DMS79 (cell line): ENCODE data around the gene SRF.
"Not testable (repeated sequence)": the region's sequence is repeated elsewhere in the genome, so short reads cannot be mapped to it uniquely, and the experiment has no call there.

Experiments used
- DNase-seq: peaks from one replicate; lab custom pipeline; 2025; lab: John Stamatoyannopoulos, UW

SRF gene

DNA sequence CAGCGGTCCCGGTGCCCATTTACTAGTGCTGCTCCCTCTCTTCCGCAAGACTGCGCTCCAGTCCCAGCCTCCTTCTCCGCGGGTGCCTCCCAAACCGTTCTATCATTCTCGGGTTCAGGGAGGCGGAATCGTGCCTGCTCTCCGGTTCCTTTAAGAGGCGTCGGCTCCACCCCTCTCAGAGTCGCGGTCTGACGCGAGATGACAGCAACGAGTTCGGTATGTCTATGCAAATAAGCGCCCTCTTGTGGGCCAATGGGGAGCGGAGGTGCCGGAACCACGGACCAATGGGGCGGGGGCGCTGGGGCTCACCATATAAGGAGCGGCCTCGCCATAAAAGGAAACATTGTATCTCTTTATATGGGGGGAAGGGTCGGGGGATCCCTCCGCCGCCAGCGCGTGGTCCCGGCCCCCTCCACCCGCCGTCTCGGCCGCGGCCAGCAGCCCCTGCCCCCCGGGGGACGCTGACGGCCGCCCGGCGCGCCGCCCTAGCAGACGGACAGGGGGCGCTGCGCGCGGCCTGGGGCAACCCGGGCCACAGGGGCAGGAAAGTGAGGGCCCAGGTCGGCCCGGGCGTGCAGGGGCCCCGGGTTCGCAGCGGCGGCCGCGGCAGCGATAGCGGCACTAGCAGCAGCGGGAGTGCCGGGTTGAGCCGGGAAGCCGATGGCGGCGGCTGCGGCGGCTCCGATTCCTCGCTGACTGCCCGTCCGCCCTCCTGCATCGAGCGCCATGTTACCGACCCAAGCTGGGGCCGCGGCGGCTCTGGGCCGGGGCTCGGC is at the start of gene SRF:
SRF (plus strand) TSS at position 339 of the 776 bp plus-strand sequence; CDS start at position 727, 388 bp downstream.
- DNase-seq: peak; percentile 98

DNA sequence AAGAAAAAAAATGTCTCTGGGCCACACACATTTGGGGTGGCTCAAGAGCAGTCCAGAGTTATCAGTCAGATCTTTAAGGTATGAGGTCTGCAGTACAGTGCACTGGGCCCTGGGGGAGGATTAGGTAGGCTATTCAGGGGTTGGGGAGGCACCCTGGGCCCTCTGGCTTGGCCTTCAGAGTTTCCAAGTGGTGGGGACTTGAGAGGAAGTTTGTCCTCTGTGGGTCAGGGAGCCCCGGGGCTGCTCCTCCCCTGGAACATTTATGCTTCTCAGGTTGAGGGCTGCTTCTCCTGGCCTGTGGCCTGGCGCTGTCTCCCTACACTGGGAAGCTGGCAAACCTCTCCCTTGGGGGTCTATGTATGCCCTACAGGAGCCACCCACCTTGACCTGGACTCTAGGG is 48.9 kb upstream of the SRF start:
- no peak for DNase-seq

DNA sequence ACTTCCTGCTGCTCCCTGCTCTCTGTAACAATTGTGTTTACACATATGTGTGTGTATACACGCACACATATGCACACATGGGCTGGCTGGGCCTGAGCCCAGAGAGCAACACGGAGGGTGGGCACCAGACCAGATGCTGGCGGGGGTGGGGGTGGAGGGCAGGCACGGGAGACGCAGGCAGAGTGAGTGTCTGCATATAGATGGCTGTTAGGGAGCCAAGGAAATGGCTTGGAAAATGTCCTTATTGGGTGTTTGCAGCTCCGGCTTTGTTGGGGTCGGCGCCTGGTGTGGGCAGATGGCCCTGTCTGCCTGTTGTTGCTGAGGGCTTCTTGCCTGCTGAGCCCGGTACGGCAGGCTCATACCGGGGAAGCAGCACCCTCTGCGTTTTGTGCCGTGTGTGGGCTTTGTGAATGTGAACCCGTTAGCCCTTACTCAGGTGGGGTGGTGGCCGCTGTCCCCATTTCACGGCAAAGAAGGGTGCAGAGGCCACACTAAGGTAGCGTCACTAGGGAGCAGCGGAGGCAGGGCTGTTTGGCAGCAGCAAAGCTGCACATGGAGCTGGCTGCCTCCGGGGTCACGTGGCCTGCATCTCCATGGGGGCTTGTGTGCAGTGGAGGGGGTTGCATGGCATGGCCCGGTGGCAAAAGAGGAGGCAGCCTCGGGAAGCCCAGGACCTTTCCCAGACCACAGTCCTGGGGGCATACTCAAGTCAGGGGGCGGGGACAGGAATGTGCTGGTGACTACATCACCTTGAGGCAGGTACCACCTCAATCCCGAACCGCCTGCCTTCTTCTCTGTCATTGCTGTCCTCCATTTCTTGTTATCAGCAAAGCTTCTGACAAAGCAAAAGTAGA is 47.4 kb upstream of the SRF start:
- no peak for DNase-seq

DNA sequence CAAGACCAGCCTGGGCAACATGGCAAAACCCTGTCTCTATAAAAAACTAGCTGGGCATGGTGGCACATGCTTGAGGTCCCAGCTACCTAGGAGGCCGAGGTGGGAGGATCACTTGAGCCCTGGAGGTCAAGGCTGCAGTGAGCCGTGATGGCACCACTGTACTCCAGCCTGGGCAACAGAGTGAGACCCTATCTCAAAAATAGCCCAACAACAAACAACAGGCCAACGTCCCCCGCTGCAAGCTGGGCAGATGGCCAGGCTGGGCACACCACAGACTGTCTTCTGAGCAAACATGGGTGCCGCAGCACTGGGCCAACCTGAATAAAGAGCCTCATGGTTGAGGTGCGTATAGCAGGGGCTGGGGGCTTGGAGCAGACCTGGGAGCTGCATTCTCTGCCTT is 46.6 kb upstream of the SRF start:
- no peak for DNase-seq

DNA sequence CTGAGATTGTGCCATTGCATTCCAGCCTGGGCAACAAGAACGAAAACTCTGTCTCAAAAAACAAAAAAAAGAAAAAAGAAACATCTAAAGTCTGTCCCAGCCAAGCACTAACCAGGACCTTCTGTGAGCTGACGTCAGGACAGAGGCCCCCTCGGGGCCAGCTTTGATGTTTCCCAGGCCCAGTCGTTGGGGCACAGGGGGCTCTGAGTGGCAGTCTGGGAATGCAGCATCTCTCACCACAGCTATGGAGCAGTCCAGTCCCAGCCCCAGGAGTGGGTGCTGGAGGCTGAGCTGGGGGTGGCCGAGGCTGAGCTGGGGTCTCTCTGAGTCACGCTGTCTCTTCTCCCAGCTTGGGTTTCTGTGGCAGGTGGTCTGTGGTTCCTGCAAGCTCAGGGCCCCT is 46.0 kb upstream of the SRF start:
- DNase-seq: no peak

DNA sequence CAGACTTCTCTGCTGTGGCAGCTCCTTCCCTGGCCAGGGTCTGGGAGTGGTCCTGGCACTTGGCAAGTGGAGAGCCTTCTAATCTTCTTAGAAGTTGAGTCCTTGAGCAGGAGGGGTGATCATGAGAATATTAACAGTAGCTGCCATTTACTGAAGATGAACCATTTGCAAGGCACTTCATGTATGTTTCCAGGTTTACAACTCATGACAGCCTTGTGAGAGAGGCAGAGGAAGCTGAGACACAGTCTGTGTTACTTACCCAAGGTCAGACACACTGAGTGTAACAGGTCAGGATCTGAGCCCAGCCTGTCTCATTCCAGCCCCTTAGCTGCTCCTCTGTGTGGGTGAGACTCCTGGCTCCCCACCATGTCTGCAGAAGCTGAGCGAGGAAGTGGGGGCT is 45.5 kb upstream of the SRF start:
- DNase-seq: no peak

DNA sequence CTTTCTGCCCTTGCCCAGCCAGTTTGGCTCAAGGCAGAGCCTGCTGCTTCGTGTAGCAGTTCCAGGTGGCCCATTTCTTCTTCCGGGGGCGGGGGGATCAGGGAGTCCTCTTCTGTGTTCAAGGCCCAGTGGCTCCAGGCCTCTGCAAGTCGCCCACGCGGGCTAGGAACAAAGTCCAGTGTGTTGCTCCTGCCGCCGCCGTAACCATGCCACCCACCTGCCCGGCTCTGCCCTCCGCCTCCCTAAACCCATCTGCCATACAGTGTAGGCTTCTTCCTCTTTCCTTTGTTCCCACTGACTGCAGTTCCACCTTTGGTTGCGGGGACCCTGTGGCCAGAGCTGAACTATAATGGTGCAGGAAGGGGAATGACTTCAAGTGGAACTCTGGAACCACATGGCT is 43.9 kb upstream of the SRF start:
- DNase-seq: no peak

DNA sequence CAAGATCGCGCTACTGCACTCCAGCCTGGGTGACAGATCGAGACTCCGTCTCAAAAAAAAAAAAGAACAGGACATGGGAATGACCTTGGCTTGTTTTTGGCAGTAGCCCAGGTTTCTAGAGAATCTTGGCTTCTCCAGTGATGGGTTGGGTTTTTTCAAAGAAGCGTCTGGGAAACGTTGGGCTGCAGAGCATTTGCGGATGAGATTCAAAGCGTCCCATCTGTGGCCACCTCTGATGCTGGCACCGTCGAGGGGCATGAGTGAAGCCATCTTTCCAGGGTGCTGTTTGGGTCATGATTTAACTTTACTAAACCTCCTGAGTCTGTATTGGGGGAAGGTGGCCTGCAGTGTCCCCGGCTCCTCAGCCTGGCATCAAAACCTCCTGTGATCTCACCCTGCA is 43.2 kb upstream of the SRF start:
- DNase-seq: no peak

DNA sequence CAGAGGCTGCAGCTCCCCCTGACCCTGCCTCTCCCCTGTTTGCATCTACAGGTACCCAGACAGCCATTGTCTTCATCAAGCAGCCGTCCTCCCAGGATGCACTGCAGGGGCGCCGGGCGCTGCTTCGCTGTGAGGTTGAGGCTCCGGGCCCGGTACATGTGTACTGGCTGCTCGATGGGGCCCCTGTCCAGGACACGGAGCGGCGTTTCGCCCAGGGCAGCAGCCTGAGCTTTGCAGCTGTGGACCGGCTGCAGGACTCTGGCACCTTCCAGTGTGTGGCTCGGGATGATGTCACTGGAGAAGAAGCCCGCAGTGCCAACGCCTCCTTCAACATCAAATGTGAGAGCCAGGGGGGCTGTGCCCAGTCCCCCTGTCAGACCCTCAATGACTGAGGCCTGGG is 42.1 kb upstream of the SRF start:
- no peak for DNase-seq

DNA sequence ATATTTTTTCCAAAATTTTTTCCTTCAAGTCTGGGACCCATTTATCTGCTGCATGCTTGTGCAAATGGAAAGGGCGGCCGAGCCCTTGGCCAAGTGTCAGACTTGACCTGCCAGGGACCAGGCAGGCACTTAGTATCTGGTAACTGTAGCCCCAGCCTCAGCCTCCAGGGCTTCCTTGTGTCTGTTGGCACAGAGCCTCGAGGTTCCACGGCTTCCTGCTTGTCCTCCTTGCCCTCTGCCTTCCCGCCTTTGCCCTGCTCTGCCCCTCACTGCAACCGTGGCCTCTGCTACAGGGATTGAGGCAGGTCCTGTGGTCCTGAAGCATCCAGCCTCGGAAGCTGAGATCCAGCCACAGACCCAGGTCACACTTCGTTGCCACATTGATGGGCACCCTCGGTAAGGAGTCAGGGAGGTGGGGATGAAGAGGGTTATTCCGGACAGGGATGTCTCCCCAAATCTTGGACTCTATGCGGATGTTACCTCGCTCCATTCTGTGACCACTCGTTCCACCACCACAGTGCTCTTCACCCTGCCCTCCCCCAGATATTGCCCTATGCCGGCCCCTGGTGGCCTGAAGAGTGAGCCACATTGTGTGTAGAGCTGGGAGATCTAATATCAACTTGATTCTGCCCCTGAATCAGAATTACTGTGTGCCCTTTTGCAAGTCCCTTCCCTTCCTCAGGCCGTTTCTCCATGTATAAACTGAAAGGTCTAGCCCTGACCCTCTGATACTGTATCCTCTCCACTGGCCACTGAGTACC is 41.5 kb upstream of the SRF start:
- peak; percentile 23 for DNase-seq

DNA sequence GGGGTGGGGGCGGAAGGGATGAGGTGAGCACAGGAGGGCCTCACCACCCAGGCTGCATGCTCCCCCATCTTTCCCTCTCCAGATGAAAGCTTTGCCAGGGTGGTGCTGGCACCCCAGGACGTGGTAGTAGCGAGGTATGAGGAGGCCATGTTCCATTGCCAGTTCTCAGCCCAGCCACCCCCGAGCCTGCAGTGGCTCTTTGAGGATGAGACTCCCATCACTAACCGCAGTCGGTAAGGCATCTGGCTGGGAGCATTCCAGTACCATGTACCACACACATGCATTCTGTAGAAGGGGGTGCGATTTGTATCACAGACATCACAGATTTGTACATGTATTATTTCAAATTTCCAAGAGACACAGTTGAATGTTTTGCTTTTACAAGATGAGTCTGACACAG is 40.6 kb upstream of the SRF start:
- no peak for DNase-seq

DNA sequence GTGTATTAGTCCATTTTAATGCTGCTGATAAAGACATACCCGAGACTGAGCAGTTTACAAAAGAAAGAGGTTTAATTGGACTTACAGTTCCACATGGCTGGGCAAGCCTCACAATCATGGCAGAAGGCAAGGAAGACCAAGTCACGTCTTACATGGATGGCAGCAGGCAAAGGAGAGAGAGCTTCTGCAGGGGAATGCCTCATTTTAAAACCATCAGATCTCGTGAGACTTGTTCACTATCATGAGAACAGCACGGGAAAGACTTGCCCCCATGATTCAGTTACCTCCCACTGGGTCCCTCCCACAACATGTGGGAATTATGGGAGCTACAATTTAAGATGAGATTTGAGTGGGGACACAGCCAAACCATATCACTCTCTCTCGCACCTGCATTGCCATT is 39.7 kb upstream of the SRF start:
- not testable (repeated sequence) for DNase-seq

DNA sequence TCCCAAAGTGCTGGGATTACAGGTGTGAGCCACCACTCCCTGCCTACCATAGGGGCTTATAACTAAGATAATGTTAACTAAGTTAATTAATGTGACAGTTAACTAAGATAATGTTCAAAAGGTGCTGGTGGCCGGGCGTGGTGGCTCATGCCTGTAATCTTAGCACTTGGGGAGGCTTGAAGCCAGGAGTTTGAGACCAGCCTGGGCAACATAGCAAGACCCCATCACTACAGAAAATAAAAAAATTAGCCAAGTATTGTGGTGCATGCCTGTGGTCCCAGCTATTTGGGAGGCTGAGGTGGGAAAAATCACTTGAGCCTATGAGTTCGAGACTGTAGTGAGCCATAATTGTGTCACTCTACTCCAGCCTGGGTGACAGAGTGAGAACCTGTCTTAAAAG is 32.8 kb upstream of the SRF start:
- DNase-seq: no peak

DNA sequence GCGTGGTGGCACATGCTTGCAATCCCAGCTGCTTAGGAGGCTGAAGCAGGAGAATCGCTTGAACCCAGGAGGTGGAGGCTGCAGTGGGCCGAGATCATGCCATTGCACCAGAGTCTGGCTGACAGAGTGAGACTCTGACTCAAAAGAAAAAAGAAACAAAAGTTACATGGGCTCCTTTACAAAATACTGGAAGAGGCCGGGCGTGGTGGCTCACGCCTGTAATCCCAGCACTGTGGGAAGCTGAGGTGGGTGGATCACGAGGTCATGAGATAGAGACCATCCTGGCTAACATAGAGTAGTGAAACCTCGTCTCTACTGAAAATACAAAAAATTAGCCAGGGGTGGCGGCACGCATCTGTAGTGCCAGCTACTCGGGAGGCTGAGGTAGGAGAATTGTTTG is 31.1 kb upstream of the SRF start:
- not testable (repeated sequence) for DNase-seq

DNA sequence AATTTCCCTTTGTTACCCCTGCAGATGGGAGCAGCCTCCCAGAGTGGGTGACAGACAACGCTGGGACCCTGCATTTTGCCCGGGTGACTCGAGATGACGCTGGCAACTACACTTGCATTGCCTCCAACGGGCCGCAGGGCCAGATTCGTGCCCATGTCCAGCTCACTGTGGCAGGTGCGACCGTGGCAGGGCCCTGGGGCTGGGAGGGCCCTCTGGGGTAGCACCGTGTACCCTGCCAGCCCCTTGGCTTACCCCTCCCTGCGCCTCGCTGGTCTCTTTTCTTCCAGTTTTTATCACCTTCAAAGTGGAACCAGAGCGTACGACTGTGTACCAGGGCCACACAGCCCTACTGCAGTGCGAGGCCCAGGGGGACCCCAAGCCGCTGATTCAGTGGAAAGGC is 29.4 kb upstream of the SRF start:
- DNase-seq: no peak

DNA sequence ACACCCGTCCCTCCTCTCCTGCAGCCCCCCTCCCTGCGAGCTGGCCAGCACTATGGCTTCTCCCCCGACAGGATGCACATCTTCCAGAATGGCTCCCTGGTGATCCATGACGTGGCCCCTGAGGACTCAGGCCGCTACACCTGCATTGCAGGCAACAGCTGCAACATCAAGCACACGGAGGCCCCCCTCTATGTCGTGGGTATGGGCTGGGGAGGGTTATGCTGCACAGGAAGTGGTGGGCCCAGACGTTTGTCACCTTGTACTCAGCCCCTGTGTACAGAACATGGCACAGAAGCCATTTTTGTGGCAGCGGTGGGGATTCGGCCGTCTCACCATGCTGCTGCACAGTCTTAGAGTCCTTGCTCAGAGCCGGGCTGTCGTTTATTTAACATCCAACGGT is 29.0 kb upstream of the SRF start:
- DNase-seq: no peak

DNA sequence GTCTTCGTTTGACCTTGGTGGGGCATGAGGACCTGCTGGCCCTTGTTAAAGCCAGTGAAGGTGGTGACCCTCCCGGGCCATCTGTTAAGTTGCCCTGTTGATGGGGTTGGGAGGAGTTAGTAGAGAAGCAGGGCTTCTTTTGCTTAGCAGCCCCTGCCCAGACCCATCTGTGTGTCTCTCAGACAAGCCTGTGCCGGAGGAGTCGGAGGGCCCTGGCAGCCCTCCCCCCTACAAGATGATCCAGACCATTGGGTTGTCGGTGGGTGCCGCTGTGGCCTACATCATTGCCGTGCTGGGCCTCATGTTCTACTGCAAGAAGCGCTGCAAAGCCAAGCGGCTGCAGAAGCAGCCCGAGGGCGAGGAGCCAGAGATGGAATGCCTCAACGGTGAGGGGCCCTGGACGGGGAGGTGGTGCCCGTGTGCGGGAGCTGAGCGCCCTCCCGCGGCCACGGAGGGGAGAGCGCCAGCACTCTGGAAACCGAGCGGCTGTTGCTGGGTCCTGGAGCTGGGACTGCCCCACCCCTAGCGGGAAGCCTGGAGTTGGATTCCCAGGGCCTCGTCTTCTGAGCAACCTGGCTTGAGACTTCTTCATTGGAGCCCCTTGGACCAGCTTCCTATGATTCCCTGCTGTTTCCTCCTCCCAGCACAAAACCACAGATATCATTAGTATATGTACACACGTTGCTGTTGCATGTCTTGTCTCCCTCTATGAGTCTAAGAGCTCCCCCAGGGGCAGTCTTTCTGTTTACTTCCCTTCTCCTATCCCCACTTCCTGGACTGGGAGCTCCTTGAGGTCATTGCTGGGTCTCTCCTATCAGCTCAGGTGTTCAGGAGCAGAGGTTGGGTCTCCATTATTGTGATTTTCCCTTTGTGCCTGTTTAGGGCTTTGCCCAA is 27.6 kb upstream of the SRF start:
- no peak for DNase-seq

DNA sequence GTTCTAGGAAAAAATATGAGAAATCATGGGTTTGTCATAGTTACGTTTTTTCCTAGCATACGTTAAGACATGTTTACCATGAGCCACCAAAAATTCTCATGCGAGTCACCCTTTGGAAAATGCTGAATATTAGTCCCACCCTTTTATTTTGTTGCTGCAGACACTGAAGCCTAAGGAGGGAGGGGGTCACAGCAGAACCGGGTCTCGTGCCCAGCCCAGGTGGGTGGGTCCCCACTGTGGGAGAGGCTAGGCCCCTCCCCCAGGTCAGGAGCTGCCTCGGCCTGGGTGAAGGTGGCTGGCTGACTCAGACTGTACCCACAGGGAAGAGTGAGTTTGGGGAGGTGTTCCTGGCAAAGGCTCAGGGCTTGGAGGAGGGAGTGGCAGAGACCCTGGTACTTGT is 26.2 kb upstream of the SRF start:
- no peak for DNase-seq

DNA sequence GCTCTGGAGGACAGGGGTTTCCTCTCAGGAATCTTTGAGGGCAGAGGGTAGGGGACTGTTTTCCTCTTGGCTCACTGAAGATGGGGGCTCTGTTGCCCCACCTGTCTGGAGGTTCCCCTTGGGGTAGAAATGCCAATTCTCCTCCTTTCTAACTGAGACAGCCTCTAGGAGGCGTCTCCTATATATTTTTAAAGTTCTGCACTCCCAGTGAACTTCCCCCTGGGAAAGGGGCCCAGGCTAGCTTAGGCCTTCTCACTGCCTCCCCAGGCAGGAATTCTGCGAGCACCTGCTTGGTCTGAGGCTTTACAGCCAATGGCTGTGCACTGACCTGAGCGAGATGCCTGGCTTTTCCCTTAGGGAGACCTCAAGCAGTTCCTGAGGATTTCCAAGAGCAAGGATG is 24.8 kb upstream of the SRF start:
- no peak for DNase-seq

DNA sequence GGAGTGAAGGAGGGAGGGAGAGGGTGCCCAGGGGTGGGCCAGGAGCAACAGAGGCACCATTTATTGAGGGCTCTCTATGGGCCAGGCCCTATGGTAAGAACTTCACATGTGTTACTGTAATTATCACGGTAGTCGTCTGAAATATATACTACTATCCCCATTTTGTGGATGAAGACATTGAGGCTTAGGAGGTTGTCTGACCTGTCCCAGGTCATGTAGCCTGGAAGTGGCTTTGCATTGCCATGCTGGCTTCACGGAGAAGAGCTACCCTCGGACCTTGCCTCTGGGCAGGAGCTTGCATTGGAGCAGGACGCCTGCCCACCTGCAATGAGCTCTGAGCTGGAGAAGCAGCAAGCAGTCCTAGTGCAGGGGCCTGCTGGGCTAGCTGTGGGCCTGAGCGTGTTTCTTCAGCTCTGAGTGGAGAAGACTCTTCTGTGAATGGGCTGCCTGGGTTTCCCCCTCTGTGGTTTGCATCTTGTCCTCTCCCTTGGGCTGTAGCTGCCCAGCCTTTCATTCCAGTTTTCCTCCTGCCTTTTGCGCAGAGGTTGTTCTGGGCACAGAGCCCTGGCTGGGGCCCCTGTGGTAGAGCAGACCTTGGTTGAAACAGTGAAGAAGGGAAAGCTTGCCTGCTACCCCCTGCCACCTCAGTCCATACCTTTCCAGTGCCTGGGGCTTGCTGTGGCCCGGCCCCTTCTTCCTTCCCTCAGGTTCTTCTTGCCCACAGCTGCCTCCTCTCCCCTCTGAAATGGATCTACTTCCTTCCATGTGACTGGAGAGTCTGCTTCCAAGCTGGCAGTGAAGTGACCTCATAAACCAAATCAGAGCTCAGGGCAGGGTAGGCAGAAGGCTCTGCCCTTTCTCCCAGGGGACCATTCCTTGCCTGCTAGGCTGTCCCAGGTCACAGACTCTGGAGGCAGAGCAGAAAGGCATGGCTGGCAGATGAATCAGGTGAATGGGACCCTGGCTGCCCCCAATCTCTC is 24.1 kb upstream of the SRF start:
- DNase-seq: no peak
